ENCODE measurements around the gene SLC45A2. TPM values are rescaled to one million over a fixed set of nuclear protein-coding genes. Genes with fewer than 3 reads are reported as not detected.
"Not testable (repeated sequence)": the region's sequence is repeated elsewhere in the genome, so short reads cannot be mapped to it uniquely, and the experiment has no call there.

Gene SLC45A2
- 0.18 TPM for polyA plus RNA-seq (2013, experiment 1 of 2; ENCODE audit: insufficient read length)
- 0.09 TPM for polyA plus RNA-seq (2013, experiment 2 of 2; ENCODE audit: insufficient read length)

GRCh38 chr5:33984671-33985124 is at the start of gene SLC45A2:
Gene SLC45A2, minus strand, starts transcription at chr5:33984693. Its CDS starts 110 bp downstream, at chr5:33984583.
- peak; percentile 75 for DNase-seq

- DNase-seq: no peak
Observed at GRCh38 chr5:34031966-34032365, 47.5 kb upstream of the SLC45A2 start.

DNA sequence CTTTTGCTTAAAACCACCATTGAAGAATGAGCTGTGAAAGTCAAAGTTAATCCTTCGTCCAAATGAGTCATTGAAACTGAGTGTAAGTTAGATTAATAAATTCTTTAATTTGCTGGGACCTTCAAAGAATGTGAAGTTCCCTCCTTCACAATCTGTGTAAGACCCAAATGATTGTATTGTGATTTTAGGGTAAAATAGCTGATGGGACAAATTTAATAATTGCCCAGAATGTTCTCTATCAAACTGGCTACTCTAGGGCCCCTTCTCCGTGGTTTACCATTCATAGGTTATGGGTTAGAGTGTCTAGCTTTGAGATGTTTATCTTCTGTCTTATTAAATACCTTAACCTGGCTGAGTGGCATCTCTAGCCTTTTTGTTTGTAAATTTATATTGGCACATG is 46.6 kb upstream of the SLC45A2 start:
- DNase-seq: no peak

DNA sequence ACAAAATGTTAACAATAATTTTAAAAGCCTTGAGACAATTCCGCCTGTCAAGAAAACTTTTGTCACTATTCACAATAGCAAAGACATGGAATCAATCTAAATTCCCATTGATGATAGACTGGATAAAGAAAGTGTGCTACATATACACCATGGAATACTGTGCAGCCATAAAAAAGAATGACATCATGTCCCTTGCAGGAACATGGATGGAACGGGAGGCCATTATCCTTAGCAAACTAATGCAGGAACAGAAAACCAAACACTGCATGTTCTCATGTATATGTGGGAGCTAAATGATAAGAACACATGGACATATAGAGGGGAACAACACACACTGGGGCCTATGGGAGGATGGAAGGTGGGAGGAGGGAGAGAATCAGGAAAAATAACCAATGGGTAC is 46.1 kb upstream of the SLC45A2 start:
- DNase-seq: not testable (repeated sequence)

DNA sequence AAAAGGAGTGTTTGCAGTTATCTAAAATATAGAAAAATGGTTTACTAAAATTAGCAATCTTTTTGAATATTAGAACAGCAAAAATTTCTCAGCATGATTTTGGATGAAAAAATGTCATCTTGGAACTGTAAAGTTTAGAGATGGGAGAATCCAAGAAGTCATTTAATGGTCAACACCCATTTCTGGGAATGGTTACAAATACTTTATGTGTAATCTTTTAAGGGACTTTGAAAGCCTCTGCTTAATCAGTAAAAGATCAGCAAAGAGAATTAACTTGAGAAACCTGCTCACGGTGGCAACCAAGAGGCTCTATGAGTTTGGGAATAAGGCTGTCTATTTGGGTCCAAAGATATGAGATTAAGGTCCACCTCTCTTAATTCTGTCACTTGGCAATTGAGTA is 45.6 kb upstream of the SLC45A2 start:
- DNase-seq: no peak

GRCh38 chr5:34028349-34028748 is 43.9 kb upstream of the SLC45A2 start:
- no peak for DNase-seq

DNA sequence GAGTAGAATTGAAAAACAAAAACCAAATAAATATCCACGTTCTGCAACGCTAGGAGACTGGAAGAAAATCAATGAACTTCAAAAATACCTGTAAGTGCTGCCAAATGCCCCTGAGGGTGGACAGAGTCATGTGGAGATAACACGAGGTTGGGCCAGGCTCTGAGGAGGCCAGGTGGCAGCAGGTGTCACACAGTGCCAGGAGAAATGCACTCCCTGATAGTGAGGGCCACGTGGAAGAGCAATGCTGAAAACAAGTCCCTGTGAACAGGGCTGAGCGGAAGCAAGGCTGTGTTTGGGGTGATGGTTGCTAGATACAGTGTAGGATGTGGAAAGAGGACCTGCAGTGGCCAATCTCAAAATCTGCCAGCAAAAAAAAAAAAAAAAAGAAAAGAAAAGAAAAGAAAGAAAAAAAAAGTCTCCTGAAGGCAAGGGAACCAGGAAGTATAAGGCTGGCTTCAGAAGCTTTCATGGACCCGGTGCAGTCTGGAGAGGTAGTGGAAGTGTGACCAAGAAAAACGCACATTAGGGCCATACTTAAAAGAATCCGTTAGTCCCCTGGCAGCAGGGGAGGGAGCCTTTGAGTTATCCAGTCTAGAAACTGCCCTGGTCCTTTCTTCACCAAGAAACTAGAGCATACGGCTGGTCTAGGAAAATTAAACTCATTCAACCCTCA is 41.7 kb upstream of the SLC45A2 start:
- no peak for DNase-seq

DNA sequence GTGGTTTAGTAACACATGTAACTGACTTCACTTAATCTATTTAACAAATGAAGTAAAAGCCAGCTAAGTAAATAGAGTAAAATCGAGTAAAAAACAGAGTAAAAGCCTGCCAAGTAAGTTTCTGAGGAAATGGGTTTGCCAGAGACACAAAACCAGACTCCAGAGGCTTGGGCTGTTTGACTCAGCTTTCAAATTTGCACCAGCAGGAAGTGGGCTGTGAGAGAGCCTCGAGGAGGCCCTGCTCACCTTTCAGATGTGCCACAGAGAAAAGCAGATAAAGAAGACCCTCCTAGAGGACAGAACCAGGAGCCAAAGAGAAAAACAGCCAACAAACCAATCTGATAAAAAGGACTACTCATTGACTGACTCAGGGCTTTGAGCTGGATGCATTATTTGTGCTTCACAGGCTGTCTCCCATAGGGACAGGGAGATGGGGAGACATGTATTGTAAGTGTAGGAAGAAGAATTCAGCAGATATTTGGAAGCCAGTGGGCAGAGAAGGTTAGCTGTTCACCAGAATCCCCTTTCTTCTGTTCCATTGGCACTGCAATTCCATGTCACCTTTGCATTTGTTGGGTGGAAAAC is 37.7 kb upstream of the SLC45A2 start:
- peak; percentile 57 for DNase-seq

GRCh38 chr5:34021334-34021733 is 36.8 kb upstream of the SLC45A2 start:
- no peak for DNase-seq

DNA sequence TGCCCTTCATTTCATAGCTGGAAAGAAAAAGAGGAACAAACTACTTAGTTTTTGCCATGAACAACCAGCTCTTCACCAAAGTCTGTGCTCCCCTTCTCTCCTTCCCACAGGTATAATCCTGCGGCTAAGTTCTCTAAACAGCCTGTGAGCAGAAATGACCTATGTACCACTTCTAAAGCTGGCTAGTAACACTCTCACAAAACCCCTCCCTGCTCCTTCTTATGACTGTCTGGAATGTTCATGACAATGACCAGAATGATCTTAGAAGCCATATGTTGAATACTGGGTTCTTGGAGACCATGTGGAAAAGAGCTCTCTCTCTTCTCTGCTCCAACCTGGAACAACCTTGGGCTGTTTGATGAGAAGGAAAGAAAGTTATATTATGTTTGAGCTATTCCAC is 36.2 kb upstream of the SLC45A2 start:
- no peak for DNase-seq

- DNase-seq: no peak
Observed at GRCh38 chr5:34017254-34017653, 32.8 kb upstream of the SLC45A2 start.

GRCh38 chr5:34016750-34017149 is 32.3 kb upstream of the SLC45A2 start:
- DNase-seq: no peak

GRCh38 chr5:34016222-34016621 is 31.7 kb upstream of the SLC45A2 start:
- no peak for DNase-seq

GRCh38 chr5:34015120-34015822 is 30.8 kb upstream of the SLC45A2 start:
- DNase-seq: no peak

DNA sequence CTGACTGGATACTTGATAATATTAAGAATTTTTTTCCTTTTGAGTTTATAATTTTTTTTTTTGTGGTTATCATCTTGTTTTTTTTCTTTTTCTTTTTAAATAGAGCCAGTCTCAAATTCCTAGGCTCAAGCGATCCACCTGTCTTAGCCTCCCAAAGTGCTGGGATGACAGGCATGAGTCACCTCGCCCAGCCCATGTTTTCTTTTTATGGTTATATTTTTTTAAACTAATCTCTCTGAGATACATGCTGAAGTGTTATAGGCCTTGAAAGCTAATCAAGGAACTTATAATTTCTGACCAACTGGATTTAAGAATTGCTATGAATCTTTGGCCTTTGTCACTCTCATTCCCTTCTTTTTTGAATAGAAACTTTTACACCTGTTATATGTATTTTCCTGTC is 30.1 kb upstream of the SLC45A2 start:
- no peak for DNase-seq

DNA sequence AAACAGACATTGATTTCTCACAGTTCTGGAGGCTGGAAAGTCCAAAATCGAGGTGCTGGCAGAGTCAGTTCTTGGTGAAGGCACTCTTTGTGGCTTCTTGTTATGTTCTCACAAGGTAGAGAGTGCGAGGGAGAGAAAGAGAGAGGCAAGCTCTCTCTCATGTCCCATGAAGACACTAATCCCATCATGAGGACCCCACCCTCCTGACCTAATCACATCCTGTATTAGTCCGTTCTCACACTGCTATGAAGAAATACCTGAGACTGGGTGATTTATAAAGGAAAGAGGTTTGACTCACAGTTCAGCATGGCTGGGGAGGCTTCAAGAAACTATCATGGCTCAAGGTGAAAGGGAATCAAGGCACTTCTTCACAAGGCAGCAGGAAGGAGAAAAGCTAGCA is 29.1 kb upstream of the SLC45A2 start:
- no peak for DNase-seq

DNA sequence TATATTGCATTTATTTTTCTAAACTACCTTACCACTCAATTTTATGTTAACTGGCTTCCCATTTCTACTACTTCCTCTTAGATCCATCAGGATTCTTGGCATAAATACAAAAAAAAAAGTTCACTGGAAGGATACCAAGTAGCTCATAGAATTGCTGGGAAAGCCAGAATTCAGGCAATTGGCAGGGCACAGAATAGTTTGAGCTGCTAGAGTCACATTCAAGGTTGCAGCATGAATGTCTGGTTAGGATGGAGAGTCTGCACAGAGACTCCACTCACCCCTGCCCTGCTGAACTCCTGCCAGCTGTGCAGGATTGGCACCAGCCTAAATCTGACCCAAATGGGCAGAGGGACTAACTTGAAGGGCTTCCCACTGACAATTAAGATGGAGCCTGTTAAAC is 28.3 kb upstream of the SLC45A2 start:
- peak; percentile 70 for DNase-seq

DNA sequence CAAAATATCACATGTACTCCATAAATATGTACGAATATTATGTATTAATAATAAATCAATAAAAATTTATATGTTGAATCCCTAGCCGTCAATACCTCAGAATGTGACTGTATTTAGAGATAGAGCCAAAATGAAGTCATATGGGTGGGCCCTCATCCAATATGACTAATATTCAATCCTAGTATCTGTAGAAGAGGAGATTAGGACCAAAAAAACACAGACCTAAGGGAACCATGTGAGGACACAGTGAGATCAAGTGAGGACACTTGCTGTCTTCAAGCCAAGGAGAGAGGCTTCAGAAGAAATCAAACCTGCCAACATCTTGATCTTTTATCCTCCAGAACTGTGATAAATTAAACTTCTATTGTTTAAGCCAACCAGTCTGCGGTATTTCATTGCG is 27.0 kb upstream of the SLC45A2 start:
- peak; percentile 25 for DNase-seq

DNA sequence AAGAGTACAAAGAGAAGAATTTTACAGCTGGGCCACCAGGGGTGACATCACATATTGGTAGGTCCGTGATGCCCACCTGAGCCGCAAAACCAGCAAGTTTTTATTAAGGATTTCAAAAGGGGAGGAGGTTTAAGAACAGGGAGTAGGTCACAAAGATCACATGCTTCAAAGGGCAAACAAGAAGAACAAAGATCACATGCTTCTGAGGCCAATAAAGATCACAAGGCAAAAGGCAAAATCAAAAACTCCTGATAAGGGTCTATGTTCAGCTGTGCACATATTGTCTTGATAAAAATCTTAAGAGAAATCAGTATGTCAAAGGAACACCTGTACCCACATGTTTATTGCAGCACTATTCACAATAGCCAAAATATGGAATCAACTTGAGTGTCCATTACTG is 25.7 kb upstream of the SLC45A2 start:
- not testable (repeated sequence) for DNase-seq

DNA sequence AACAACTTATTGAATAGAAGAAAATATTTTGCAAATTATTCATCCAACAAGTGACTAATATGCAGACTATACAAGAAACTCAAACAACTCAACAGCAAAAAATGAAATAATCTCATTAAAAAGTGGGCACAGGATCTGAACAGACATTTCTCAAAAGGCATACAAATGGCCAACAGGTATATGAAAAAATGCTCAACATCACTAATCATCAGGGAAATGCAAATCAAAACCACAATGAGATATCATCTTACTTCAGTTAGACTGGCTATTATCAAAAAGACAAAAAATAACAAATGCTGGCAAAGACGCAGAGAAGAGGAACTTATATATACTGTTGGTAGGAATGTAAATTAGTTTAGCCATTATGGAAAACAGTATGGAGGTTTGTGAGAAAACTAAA is 25.1 kb upstream of the SLC45A2 start:
- no peak for DNase-seq

DNA sequence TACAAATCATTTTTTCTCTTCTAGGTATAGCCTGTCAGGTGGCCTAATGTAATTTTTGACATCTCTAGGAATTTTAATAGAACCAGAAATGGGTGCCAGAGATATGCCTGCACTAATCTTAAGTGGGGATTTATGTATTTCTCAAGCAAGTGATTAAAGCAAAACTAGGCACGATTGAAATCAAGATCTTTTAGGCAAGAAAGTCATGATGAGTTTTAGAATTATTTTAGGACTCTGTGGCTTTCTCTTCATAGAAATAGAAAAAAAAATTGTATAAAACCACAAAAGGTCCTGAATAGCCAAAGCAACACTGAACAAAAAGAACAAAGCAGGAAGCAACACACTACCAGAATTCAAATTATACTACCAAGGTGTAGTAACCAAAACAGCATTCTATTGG is 24.3 kb upstream of the SLC45A2 start:
- no peak for DNase-seq

DNA sequence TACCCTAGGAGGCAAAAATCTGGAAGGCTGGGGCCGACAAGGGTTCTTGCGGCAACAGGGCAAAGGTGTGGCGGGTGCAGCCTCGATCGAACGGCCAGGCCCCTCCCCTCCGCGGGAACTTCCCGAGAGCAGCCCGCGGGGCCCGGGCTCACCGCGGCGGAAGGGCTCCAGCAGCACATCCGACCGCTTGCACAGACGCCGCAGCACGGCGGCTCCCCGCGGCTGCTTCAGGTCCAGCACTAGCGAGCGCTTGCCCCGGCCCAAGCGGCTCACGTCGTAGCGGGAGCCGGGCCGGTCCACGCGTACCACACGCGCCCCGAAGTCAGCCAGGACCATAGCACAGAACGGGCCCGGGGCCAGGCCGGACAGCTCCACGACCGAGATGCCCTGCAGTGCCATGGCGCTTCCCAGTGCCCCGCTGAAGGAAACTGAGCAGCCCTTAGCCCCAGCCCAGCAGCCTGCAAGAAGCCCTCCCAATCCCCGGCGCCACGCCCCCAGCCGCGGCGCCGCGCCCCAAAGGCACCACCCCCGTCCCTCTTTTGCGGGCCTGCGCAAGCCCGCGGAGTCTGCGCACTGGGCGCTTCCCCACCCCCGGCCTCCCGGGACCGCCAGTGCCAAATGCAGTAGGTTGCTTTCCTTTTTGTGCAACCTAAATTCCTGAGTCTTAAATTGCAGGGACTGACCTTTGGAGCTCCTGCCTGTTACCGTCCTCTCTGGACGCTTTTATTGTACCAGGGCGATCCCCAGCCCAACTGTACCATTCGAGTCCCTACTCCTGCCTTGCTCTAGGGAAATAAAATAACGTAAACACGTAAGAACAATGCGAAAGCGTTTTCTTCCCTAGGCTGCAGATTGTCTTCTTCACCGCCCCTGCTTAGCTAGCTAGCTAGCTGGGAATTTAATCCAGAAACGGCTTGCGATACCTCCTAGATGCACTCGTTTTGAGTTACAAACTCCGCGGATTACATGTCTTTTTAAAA is 23.4 kb upstream of the SLC45A2 start, which contains the start of gene AMACR:
AMACR (minus strand) TSS at position 430 of the 980 bp plus-strand sequence; CDS start at position 399, 31 bp downstream.
- peak; percentile 92 for DNase-seq

Measured in fibroblast of skin of abdomen (primary cell).